ENCODE data around the gene SOBP. TPM values are rescaled to one million over a fixed set of nuclear protein-coding genes. Genes with fewer than 3 reads are reported as not detected.

Gene SOBP
- total and polyA plus RNA-seq, 2 donors (not counting 1 experiment from before 2014, with no cell fraction given), result 0.82 to 1.5 TPM

DNA sequence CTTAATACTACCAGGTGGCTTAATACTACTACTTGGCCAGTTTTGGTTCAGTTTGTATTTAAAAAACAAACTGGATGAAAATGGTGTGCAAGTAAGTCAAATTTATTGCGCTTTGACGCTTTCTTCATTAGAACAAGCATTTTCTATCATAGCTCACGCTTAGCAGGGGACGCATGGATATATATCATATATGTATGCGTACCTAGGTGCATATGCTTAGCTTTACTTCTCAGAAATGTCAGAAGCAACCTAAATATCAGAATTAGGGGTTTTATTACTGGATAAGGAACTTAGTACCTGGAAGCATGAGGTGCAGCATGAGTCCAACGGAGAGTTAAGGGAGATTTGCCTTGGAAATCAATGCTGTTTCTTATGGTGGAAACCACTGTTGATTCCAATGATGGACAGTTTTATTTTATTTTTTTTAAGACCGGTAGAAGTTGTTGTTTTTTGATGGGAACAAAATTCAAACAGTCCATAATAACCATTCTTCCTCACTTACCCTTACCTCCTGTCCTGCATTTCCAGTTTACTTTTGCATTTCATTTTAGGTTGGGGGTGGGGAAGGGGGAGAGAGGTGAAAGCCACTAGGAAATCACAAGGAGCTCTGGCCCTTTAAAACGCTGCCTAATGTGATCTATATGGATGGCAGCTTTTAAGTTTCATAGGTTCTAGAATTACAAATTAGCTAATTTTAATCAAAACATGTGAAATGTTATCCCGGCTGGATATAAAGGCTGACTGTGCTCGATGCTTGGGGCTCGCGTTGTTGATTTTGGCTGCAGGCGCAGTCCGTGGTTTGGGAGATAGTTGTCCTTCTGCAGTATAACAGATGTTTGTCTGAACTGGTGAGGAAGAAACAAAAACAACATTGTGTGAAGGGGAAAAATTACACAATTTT, 2.1 kb downstream of the SOBP start:
- Mint-ChIP-seq H3K27me3 (peaks cover 19% of the 10 kb centered on the region), H3K4me1 (peaks cover 32% of the 10 kb centered on the region), H3K9me3 (ENCODE audit: insufficient read depth) (no peaks in the 10 kb centered on the region), H3K4me3 (peak overlapping the region; percentile 92), H3K27ac (no peak overlapping the region)
- Histone ChIP-seq H3K9ac (ENCODE audit: low read length) (peak overlapping the region; percentile 71), H3K27ac (ENCODE audit: low read length in 2 of 2) (no peak overlapping the region), H3K27me3 (replicated peaks in 1 of 4; ENCODE audit: control extremely low read depth in 1 of 4, control insufficient read depth in 3 of 4, insufficient read depth in 4 of 4, low read length in 3 of 4) (peaks cover 5 to 61% (median 44%) of the 10 kb centered on the region in 4 experiments), H2AFZ (ENCODE audit: insufficient read depth, low read depth, low read length, poor library complexity, severe bottlenecking) (no peak overlapping the region), H3K36me3 (replicated peaks in 1 of 2; ENCODE audit: control extremely low read depth in 1 of 2, control insufficient read depth in 1 of 2, extremely low read depth in 1 of 2, insufficient read depth in 2 of 2, low read length in 1 of 2) (no peaks in the 10 kb centered on the region), H3K79me2 (ENCODE audit: control insufficient read depth, insufficient read depth, low read length) (no peaks in the 10 kb centered on the region), H4K20me1 (ENCODE audit: control insufficient read depth, insufficient read depth, low read length, poor library complexity, severe bottlenecking) (no peaks in the 10 kb centered on the region), H3K9me3 (ENCODE audit: control extremely low read depth in 1 of 3, control insufficient read depth in 2 of 3, insufficient read depth in 1 of 3, low read length in 2 of 3) (peaks cover 0 to 9% (median 0%) of the 10 kb centered on the region in 3 donors), H3K4me3 (ENCODE audit: control extremely low read depth in 1 of 5, extremely low read depth in 1 of 5, insufficient read depth in 1 of 5, low read depth in 2 of 5, low read length in 4 of 5) (peak overlapping the region in 1 of 5 experiments; percentile 75), H3K4me2 (replicated peaks; ENCODE audit: low read depth, low read length, poor library complexity, severe bottlenecking) (peak overlapping the region; percentile 92), H3K4me1 (ENCODE audit: control insufficient read depth in 2 of 2, insufficient read depth in 2 of 2, low read length in 2 of 2) (peaks cover 33 to 40% of the 10 kb centered on the region in 2 donors)
- WGBS (ENCODE audit: insufficient coverage), result 47% methylated on average over 8 of the region's 14 CpGs
- intact Hi-C loops (cut with micrococcal nuclease), result loop anchor here (5.0 to 10.0 kb wide), 2 partner anchors 140 to 353 kb away; no protein-coding TSS in a partner anchor
- ATAC-seq (ENCODE audit: low read depth), result no peak
- DNase-seq, result no peak
- ChIA-PET CTCF (interaction anchor here (1.5 to 2.0 kb wide), 2 partner anchors 33 to 188 kb away, joined by 3 to 6 read pairs; partner anchors contain the start of gene PDSS2), POLR2A (interaction anchor here (0.6 kb wide), 1 partner anchor 27 kb away, joined by 5 read pairs; no protein-coding TSS in a partner anchor)
- TF ChIP-seq, protein P1, sequence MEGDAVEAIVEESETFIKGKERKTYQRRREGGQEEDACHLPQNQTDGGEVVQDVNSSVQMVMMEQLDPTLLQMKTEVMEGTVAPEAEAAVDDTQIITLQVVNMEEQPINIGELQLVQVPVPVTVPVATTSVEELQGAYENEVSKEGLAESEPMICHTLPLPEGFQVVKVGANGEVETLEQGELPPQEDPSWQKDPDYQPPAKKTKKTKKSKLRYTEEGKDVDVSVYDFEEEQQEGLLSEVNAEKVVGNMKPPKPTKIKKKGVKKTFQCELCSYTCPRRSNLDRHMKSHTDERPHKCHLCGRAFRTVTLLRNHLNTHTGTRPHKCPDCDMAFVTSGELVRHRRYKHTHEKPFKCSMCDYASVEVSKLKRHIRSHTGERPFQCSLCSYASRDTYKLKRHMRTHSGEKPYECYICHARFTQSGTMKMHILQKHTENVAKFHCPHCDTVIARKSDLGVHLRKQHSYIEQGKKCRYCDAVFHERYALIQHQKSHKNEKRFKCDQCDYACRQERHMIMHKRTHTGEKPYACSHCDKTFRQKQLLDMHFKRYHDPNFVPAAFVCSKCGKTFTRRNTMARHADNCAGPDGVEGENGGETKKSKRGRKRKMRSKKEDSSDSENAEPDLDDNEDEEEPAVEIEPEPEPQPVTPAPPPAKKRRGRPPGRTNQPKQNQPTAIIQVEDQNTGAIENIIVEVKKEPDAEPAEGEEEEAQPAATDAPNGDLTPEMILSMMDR (IDR thresholded peaks at IDR 0.05), result no peak
- TF ChIP-seq EZH2 (IDR thresholded peaks at IDR 0.05; ENCODE audit: borderline replicate concordance, insufficient read depth, low read depth, low read length, poor library complexity, severe bottlenecking), result no peak
